SU-DHL-6 (cell line): Measurements from ENCODE around the gene ENTPD6.

Source experiments
- H2AFZ ChIP-seq: fragments of 200-600 bp; sonication (generic); 2 replicates; pipeline ENCODE4 v1.6.1; 2014; ENCODE audit warnings: low read depth, mild to moderate bottlenecking, moderate library complexity, mixed read lengths, antibody characterized with exemption, low read length; ENCODE audit not compliant: severe bottlenecking
- H3F3A ChIP-seq: fragments of 200-600 bp; shearing (Covaris generic); 2 replicates; pipeline ENCODE4 v1.6.0; 2016; ENCODE audit warnings: antibody characterized with exemption, mild to moderate bottlenecking; ENCODE audit not compliant: insufficient read depth
- H3K27ac ChIP-seq: fragments of 200-600 bp; sonication (generic); 2 replicates; pipeline ENCODE4 v1.5.1; 2016; ENCODE audit warnings: low read depth, mild to moderate bottlenecking, low read length, moderate library complexity, mixed read lengths
- H3K27me3 ChIP-seq: fragments of 200-600 bp; sonication (generic), shearing (Covaris generic); 2 replicates; pipeline ENCODE4 v1.6.0; 2014; ENCODE audit warnings: mild to moderate bottlenecking, low read length
- H3K36me3 ChIP-seq: fragments of 200-600 bp; sonication (generic); 2 replicates; pipeline ENCODE4 v1.6.1; 2014; ENCODE audit warnings: mild to moderate bottlenecking, low read length, mixed read lengths
- H3K4me2 ChIP-seq: fragments of 300-600, 200-600 bp; shearing (Covaris generic), sonication (generic); 2 replicates; pipeline ENCODE4 v1.6.0; 2014; ENCODE audit warnings: low read length, low read depth, mild to moderate bottlenecking; ENCODE audit not compliant: poor library complexity, severe bottlenecking
- H3K4me3 ChIP-seq: fragments of 200-600 bp; sonication (generic); 2 replicates; pipeline ENCODE4 v1.5.1; 2014; ENCODE audit warnings: antibody characterized with exemption, low read length, mild to moderate bottlenecking, mixed read lengths; ENCODE audit not compliant: insufficient read depth, poor library complexity, severe bottlenecking
- H3K79me2 ChIP-seq: fragments of 200-600 bp; sonication (generic); 2 replicates; pipeline ENCODE4 v1.6.1; 2014; ENCODE audit warnings: mild to moderate bottlenecking, low read length, moderate library complexity; ENCODE audit not compliant: insufficient read depth
- H3K9ac ChIP-seq: fragments of 200-600 bp; sonication (generic); 2 replicates; pipeline ENCODE4 v1.7.0; 2014; ENCODE audit warnings: mild to moderate bottlenecking, low read length
- H3K9me2 ChIP-seq: fragments of 200-600 bp; sonication (generic); replicated peaks from 2 replicates; pipeline ENCODE4 v1.6.1; 2014; ENCODE audit warnings: low read length; ENCODE audit not compliant: insufficient read depth
- H3K9me3 ChIP-seq: fragments of 200-600 bp; sonication (generic); 2 replicates; pipeline ENCODE4 v1.6.1; 2014; ENCODE audit warnings: low read length, mixed read lengths; ENCODE audit not compliant: insufficient read depth
- H4K20me1 ChIP-seq: fragments of 200-600 bp; sonication (generic); 2 replicates; pipeline ENCODE4 v1.6.1; 2014; ENCODE audit warnings: low read depth, mild to moderate bottlenecking, antibody characterized with exemption, low read length, moderate library complexity, mixed read lengths
- EZH2phosphoT487 ChIP-seq: fragments of 200-600 bp; sonication (generic), shearing (Covaris generic); conservative IDR thresholded peaks from 2 replicates; pipeline ENCODE4 v1.6.1; 2018; ENCODE audit warnings: mild to moderate bottlenecking, antibody characterized with exemption, low read length, moderate library complexity, mixed read lengths
- TF ChIP-seq, protein P1 (sequence below): fragments of 200-600 bp; sonication (generic); IDR thresholded peaks from one replicate; pipeline ENCODE4 v1.5.1; 2017; ENCODE audit warnings: antibody characterized with exemption, mild to moderate bottlenecking, low read length, moderate library complexity; ENCODE audit not compliant: insufficient read depth, poor library complexity, severe bottlenecking

Gene ENTPD6

GRCh38 chr20:25251558-25251957 lies 56.0 kb downstream of the ENTPD6 start:
- no peaks in the 10 kb centered on the region for H3K9me2 ChIP-seq
- no peaks in the 10 kb centered on the region for H3K9me3 ChIP-seq
- no peaks in the 10 kb centered on the region for H3K27me3 ChIP-seq
- no peak overlapping the region for H3K4me2 ChIP-seq
- peaks cover 7% of the 10 kb centered on the region; the same call in 1 of the 2 replicates for H3F3A ChIP-seq
- no peaks in the 10 kb centered on the region for H3K36me3 ChIP-seq
- TF ChIP-seq, protein P1, sequence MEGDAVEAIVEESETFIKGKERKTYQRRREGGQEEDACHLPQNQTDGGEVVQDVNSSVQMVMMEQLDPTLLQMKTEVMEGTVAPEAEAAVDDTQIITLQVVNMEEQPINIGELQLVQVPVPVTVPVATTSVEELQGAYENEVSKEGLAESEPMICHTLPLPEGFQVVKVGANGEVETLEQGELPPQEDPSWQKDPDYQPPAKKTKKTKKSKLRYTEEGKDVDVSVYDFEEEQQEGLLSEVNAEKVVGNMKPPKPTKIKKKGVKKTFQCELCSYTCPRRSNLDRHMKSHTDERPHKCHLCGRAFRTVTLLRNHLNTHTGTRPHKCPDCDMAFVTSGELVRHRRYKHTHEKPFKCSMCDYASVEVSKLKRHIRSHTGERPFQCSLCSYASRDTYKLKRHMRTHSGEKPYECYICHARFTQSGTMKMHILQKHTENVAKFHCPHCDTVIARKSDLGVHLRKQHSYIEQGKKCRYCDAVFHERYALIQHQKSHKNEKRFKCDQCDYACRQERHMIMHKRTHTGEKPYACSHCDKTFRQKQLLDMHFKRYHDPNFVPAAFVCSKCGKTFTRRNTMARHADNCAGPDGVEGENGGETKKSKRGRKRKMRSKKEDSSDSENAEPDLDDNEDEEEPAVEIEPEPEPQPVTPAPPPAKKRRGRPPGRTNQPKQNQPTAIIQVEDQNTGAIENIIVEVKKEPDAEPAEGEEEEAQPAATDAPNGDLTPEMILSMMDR: no peak
- no peak for TF ChIP-seq EZH2phosphoT487
- no peak overlapping the region for H3K27ac ChIP-seq
- no peak overlapping the region for H3K4me3 ChIP-seq
- H2AFZ ChIP-seq: no peak overlapping the region
- H3K9ac ChIP-seq: no peak overlapping the region
- peaks cover 6% of the 10 kb centered on the region; the same call in 1 of the 2 replicates for H4K20me1 ChIP-seq
- no peaks in the 10 kb centered on the region; the same call in 1 of the 2 replicates for H3K79me2 ChIP-seq

DNA sequence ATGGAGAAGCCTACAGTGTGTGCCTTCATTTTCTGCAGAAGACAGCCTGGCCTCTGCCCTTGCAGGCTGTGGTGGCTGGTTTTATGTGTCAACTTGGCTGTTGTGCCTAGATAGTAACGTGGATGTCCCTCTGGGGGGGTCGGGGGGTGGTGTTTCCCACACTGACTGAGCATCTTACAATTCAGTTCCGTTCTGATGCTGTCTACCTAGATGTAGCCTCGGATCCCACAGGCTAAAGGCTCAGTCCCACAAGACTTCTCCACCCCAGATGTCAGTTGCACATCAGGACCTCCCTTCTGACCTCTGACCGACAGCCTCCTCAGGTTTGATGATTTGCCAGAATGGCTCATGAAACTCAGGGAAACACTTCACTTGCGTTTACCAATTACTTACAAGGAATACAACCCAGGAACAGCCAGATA lies 56.7 kb downstream of the ENTPD6 start:
- H2AFZ ChIP-seq: no peak overlapping the region
- no peaks in the 10 kb centered on the region; the same call in 1 of the 2 replicates for H3K79me2 ChIP-seq
- no peaks in the 10 kb centered on the region for H3K36me3 ChIP-seq
- peaks cover 6% of the 10 kb centered on the region; the same call in 1 of the 2 replicates for H4K20me1 ChIP-seq
- no peak overlapping the region for H3K4me2 ChIP-seq
- H3F3A ChIP-seq: peaks cover 7% of the 10 kb centered on the region; the same call in 1 of the 2 replicates
- no peaks in the 10 kb centered on the region for H3K9me2 ChIP-seq
- no peaks in the 10 kb centered on the region for H3K9me3 ChIP-seq
- no peaks in the 10 kb centered on the region for H3K27me3 ChIP-seq
- no peak overlapping the region for H3K9ac ChIP-seq
- no peak for TF ChIP-seq EZH2phosphoT487
- TF ChIP-seq, protein P1: no peak
- H3K27ac ChIP-seq: no peak overlapping the region
- H3K4me3 ChIP-seq: no peak overlapping the region

GRCh38 chr20:25252686-25253421 lies 57.3 kb downstream of the ENTPD6 start:
- H3K36me3 ChIP-seq: no peaks in the 10 kb centered on the region
- no peaks in the 10 kb centered on the region for H3K9me2 ChIP-seq
- no peaks in the 10 kb centered on the region for H3K9me3 ChIP-seq
- H3K27me3 ChIP-seq: no peaks in the 10 kb centered on the region
- no peak overlapping the region for H2AFZ ChIP-seq
- H3K4me2 ChIP-seq: no peak overlapping the region
- H3K27ac ChIP-seq: no peak overlapping the region
- no peaks in the 10 kb centered on the region; the same call in 1 of the 2 replicates for H3K79me2 ChIP-seq
- TF ChIP-seq, protein P1: no peak
- TF ChIP-seq EZH2phosphoT487: no peak
- H3K4me3 ChIP-seq: no peak overlapping the region
- H3K9ac ChIP-seq: no peak overlapping the region
- peaks cover 6% of the 10 kb centered on the region; the same call in 1 of the 2 replicates for H4K20me1 ChIP-seq
- H3F3A ChIP-seq: peaks cover 7% of the 10 kb centered on the region; the same call in 1 of the 2 replicates
